Kidney epithelial cell (primary cell): ENCODE results near the gene SFRP2. TPM values are rescaled to one million over a fixed set of nuclear protein-coding genes. Genes with fewer than 3 reads are reported as not detected.
A peak's percentile ranks its signal among the peaks of the same experiment; 100 is the strongest.

Experiments
- DNase-seq: peaks from one replicate; pipeline ENCODE4 v3.0.0-alpha.2; 2010; ENCODE audit warnings: low read depth
- H3K27me3 ChIP-seq: 2 replicates; pipeline ENCODE4 v1.6.0; 2011; ENCODE audit warnings: low read length; ENCODE audit not compliant: control insufficient read depth, insufficient read depth
- H3K36me3 ChIP-seq: 2 replicates; pipeline ENCODE4 v1.5.1; 2011; ENCODE audit warnings: low read length; ENCODE audit not compliant: control insufficient read depth, insufficient read depth
- H3K4me3 ChIP-seq: 2 replicates; pipeline ENCODE4 v1.5.1; 2011; ENCODE audit warnings: low read depth, mild to moderate bottlenecking, control low read depth, low read length
- CTCF ChIP-seq: IDR thresholded peaks from 2 replicates; pipeline ENCODE4 v1.5.1; 2011; ENCODE audit warnings: mild to moderate bottlenecking, moderate library complexity, low read length, control low read depth, inconsistent platforms; ENCODE audit not compliant: insufficient read depth, poor library complexity, severe bottlenecking
- total RNA-seq: library from RNA; depleted of rRNA; stranded (reverse); fragments of >200 nt; gene quantifications from 2 replicates; pipeline ENCODE4 v1.2.3, GENCODE V29; 2015

SFRP2 gene
- total RNA-seq, 1 donor from 2014 or later, result 1.5 TPM

DNA sequence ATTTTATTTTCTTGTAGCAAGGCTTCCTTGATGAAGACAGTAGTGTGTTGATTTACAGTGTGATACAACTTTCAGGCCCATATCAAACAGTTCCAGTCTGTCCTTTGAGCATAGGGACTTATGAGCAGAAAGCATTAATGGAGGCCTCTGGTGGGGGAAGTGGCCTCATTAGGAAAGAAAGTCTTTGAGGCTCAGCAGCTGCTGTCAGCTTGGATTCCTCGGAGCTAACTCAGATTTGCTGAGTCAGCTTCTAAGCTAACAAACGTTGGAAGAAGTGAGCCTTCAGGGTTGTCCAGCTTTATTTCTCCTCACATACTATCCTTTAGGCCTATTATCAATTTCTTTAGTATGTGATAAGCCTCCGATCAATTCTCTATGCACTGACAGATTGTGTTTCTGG is 15.8 kb upstream of the SFRP2 start:
- Histone ChIP-seq H3K36me3 (no peaks in the 10 kb centered on the region), H3K27me3 (no peaks in the 10 kb centered on the region), H3K4me3 (no peak overlapping the region)
- no peak for DNase-seq
- no peak for TF ChIP-seq CTCF

GRCh38 chr4:153799694-153800074 is 10.8 kb upstream of the SFRP2 start:
- DNase-seq, result no peak
- H3K36me3 ChIP-seq, result no peaks in the 10 kb centered on the region
- no peak for TF ChIP-seq CTCF
- H3K4me3 ChIP-seq, result no peak overlapping the region
- no peaks in the 10 kb centered on the region for H3K27me3 ChIP-seq

- no peaks in the 10 kb centered on the region for H3K27me3 ChIP-seq
- no peak for DNase-seq
- H3K4me3 ChIP-seq, result no peak overlapping the region
- no peak for TF ChIP-seq CTCF
- no peaks in the 10 kb centered on the region for H3K36me3 ChIP-seq
Measured at GRCh38 chr4:153798901-153799693, 10.2 kb upstream of the SFRP2 start.

DNA sequence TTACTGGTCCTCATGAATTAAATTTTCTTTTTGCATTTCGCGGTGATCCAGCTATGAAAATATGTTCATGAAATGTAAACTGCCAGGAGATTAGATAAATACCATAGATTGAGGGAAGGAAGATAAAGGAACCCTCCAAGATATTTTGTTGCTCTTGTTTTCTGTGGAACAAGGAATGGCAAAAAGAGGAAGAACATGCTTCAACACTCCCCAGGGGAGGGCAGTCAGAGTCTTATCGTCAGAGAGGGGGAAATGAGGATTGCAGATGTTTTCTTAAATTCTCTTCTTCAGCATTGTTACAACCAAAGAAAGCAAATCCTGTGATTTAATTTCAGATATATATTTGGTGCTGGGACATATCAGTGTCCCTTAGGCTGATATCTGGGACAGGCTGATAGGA is 9.5 kb upstream of the SFRP2 start:
- TF ChIP-seq CTCF, result no peak
- Histone ChIP-seq H3K36me3 (no peaks in the 10 kb centered on the region), H3K27me3 (no peaks in the 10 kb centered on the region), H3K4me3 (no peak overlapping the region)
- DNase-seq, result no peak

DNA sequence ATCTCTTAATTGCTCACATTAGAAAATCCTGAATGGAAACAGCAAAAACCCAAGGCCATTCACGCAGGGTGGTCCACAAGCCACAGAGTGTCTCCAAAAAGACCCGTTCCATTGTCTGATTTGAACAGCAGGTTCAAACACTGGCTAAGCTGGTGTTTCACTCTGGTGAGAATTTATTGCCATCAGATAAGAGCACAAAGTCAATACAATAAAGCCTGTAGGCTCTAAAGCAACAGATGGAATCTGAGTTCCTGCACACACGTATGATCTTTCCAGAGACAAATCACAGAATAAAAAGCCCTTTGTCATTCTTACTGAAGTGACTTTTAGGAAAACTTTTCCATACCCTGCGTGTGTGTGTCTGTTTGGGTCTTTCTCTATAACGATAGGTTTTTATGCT is 5.1 kb upstream of the SFRP2 start:
- H3K36me3 ChIP-seq, result no peaks in the 10 kb centered on the region
- TF ChIP-seq CTCF, result no peak
- no peak overlapping the region for H3K4me3 ChIP-seq
- peaks cover 41% of the 10 kb centered on the region for H3K27me3 ChIP-seq
- DNase-seq, result no peak

GRCh38 chr4:153792618-153793247 is 3.9 kb upstream of the SFRP2 start:
- no peak for DNase-seq
- no peak for TF ChIP-seq CTCF
- H3K27me3 ChIP-seq, result peaks cover 54% of the 10 kb centered on the region
- H3K4me3 ChIP-seq, result peak overlapping the region; percentile 38
- no peaks in the 10 kb centered on the region for H3K36me3 ChIP-seq
